ENCODE data around the gene FASTKD3.

FASTKD3 gene

DNA sequence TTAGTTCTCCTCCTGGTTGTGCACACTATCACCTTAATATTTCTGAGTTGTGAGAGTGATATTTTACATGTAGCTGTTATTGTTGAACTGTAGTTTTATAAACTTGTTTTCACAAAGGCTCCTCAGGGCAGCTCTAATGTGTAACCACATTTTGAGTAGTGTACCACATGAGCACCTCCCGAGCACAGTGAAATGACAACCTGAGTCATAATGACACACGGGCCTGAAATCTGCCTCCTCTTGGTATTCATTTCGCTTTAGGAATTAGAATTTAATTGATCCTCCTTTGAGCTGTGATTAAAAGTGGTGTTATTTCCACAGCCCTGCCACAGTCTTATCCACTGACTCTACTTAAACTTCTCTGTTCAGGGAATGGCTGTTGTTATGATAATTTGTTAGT is 8.0 kb upstream of the FASTKD3 start:
- no peak overlapping the region for H3K4me3 Mint-ChIP-seq
- H3K9me3 Mint-ChIP-seq = no peaks in the 10 kb centered on the region
- TF ChIP-seq, protein P1, sequence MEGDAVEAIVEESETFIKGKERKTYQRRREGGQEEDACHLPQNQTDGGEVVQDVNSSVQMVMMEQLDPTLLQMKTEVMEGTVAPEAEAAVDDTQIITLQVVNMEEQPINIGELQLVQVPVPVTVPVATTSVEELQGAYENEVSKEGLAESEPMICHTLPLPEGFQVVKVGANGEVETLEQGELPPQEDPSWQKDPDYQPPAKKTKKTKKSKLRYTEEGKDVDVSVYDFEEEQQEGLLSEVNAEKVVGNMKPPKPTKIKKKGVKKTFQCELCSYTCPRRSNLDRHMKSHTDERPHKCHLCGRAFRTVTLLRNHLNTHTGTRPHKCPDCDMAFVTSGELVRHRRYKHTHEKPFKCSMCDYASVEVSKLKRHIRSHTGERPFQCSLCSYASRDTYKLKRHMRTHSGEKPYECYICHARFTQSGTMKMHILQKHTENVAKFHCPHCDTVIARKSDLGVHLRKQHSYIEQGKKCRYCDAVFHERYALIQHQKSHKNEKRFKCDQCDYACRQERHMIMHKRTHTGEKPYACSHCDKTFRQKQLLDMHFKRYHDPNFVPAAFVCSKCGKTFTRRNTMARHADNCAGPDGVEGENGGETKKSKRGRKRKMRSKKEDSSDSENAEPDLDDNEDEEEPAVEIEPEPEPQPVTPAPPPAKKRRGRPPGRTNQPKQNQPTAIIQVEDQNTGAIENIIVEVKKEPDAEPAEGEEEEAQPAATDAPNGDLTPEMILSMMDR (IDR thresholded peaks at IDR 0.05) = no peak
- H3K27ac Mint-ChIP-seq = no peak overlapping the region
- peaks cover 48% of the 10 kb centered on the region for H3K36me3 Mint-ChIP-seq (ENCODE audit: low read depth)
- no peak for DNase-seq
- peaks cover 4% of the 10 kb centered on the region for H3K4me1 Mint-ChIP-seq
- H3K27me3 Mint-ChIP-seq (ENCODE audit: low read depth, poor library complexity) = no peaks in the 10 kb centered on the region

DNA sequence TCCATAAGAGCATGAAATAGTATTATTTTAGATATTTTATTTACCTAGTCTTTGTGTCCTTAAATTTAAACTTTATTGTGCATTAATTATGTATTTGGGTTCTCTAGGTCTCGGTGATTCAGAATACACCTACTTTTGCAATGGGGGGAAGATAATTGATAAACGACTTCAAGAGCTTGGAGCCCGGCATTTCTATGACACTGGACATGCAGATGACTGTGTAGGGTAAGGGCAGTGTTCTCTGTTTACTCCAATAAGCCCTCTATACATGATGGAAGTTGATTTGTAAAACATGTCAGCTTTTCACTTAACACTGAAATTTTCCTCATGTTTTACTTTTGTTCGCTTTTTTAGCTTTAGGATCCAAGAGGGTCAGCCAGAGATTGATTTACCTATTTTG is 6.3 kb upstream of the FASTKD3 start:
- Mint-ChIP-seq H3K4me1 (peaks cover 16% of the 10 kb centered on the region), H3K27ac (no peak overlapping the region), H3K27me3 (ENCODE audit: low read depth, poor library complexity) (no peaks in the 10 kb centered on the region), H3K9me3 (no peaks in the 10 kb centered on the region), H3K4me3 (no peak overlapping the region), H3K36me3 (ENCODE audit: low read depth) (peaks cover 35% of the 10 kb centered on the region)
- no peak for DNase-seq
- TF ChIP-seq, protein P1 (IDR thresholded peaks at IDR 0.05) = no peak

DNA sequence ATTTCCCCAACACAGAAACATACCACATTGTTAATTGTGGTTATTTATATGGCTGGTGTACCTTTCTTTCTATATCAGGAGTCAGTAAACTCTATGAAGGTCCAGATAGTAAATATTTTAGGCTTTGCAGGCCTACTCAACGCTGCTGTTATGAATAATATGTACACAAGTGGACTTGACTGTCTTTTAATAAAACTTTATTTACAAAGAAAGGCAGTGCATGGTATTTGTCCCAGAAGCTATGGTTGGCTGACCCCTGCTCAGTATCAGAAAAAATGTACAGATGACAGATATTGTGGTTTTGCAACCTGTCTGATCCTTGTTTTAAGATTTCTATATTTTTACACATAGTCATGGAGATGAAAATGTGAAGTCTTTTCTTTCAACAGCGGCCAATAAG is 5.8 kb upstream of the FASTKD3 start:
- TF ChIP-seq, protein P1 (IDR thresholded peaks at IDR 0.05) = no peak
- Mint-ChIP-seq H3K4me1 (peaks cover 21% of the 10 kb centered on the region), H3K27me3 (ENCODE audit: low read depth, poor library complexity) (no peaks in the 10 kb centered on the region), H3K36me3 (ENCODE audit: low read depth) (peaks cover 35% of the 10 kb centered on the region), H3K9me3 (no peaks in the 10 kb centered on the region), H3K27ac (no peak overlapping the region), H3K4me3 (no peak overlapping the region)
- no peak for DNase-seq

DNA sequence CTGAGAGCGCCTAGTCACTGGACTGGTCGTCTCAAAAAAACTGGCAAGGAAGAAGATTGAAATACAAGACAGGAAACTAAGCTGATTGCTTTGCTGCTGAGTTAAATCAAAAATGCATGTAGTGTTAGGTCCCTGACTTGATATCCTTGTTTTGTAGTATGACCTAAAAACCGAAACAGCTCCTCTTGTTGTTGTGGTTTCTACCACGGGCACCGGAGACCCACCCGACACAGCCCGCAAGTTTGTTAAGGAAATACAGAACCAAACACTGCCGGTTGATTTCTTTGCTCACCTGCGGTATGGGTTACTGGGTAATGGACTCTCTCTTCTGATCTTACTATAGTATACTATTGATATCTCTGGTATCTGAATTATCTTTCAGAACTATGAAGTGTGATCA is 4.4 kb upstream of the FASTKD3 start:
- no peak for DNase-seq
- no peaks in the 10 kb centered on the region for H3K9me3 Mint-ChIP-seq
- H3K36me3 Mint-ChIP-seq (ENCODE audit: low read depth) = peaks cover 30% of the 10 kb centered on the region
- peaks cover 25% of the 10 kb centered on the region for H3K4me1 Mint-ChIP-seq
- H3K27ac Mint-ChIP-seq = no peak overlapping the region
- H3K27me3 Mint-ChIP-seq (ENCODE audit: low read depth, poor library complexity) = no peaks in the 10 kb centered on the region
- TF ChIP-seq, protein P1 (IDR thresholded peaks at IDR 0.05) = no peak
- no peak overlapping the region for H3K4me3 Mint-ChIP-seq

DNA sequence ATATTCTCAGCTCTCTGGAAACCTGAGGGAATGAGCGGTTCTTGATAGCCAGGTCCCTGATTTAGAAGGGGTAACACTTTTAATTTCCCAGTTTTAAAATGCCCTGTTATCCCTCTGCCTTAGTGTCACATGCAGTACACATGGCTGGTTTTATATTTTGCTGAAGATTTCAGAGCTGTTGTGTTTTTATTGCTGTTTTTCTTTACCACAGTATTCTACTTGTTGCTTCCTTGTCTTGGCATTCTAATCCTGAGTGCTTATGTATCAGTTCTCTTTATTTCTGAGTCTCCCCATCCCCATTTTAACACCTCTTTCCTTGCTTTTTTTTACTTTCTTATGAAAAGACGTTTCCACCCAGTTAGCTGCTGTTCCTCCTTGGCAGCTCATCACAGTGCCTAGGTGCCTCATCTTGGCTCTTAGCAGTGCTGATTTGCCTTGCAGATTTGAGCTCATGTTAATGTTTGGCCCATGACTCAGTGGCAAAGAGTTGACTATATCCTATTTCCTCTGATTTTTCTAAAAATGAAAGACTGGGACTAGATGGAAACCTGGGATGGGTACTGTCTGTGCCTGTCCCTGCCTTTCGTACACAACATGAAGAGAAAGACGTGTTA is 3.8 kb upstream of the FASTKD3 start:
- Mint-ChIP-seq H3K4me3 (no peak overlapping the region), H3K36me3 (ENCODE audit: low read depth) (peaks cover 24% of the 10 kb centered on the region), H3K27ac (no peak overlapping the region)

DNA sequence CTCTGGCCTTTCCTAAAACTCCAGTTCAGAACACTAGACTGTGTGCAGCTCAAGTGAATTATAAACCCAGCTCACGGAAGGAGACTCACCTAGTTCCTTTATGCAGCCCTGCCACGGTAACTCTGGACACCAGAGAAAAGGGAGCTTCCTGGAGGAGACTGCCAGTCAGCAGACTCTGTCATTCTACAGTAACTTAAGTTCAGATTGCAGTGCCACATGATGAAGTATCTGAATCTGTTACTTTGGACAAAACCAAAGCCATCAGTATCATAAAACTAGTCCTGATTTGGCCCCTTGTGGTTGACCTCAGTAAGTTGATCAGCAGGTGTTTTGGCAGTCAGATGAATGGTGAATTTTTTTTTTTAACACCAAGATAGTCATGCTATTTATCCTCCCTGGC is 2.8 kb upstream of the FASTKD3 start:
- peaks cover 40% of the 10 kb centered on the region for H3K4me1 Mint-ChIP-seq
- peaks cover 25% of the 10 kb centered on the region for H3K36me3 Mint-ChIP-seq (ENCODE audit: low read depth)
- H3K27ac Mint-ChIP-seq = no peak overlapping the region
- peak overlapping the region; percentile 7 for H3K4me3 Mint-ChIP-seq
- H3K27me3 Mint-ChIP-seq (ENCODE audit: low read depth, poor library complexity) = no peaks in the 10 kb centered on the region
- TF ChIP-seq, protein P1 (IDR thresholded peaks at IDR 0.05) = no peak
- DNase-seq = no peak
- no peaks in the 10 kb centered on the region for H3K9me3 Mint-ChIP-seq

More for the DNA sequence above, 3.8 kb upstream of the FASTKD3 start:
- TF ChIP-seq, protein P1 (IDR thresholded peaks at IDR 0.05) = no peak
- peaks cover 31% of the 10 kb centered on the region for H3K4me1 Mint-ChIP-seq
- H3K9me3 Mint-ChIP-seq = no peaks in the 10 kb centered on the region
- no peak for DNase-seq
- no peaks in the 10 kb centered on the region for H3K27me3 Mint-ChIP-seq (ENCODE audit: low read depth, poor library complexity)

Measured in nephron progenitor cell (in vitro differentiated cells).